ENCODE data around the gene LRRC38. TPM values are rescaled to one million over a fixed set of nuclear protein-coding genes. Genes with fewer than 3 reads are reported as not detected.

Gene LRRC38
- total RNA-seq, 1 experiment from 2014 or later: not detected

DNA sequence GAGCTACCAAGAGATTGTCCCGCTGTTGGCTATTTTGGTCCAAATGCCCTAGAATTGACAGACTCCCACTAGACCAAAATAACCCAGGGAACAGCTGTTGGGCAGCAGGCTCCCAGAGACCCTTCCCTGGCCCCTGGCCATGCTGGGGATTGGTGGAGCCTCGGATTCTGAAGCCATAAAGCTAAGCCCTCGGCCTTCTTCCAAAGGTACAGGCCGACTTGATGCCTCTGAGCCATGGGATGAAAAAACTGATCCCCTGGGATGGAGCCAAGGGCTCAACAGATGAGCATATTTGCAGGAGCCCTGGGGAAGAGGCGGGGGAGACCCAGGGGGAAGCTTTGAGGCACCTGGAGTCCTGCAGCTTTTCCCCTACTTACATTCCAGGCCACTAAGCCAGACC, 1.0 kb upstream of the LRRC38 start:
- H3K27ac ChIP-seq (ENCODE audit: low read depth, low read length): no peak overlapping the region
- no peaks in the 10 kb centered on the region for H3K36me3 ChIP-seq (ENCODE audit: control insufficient read depth in 1 of 2, insufficient read depth in 2 of 2, low read length in 2 of 2)
- DNase-seq (ENCODE audit: low read depth, low spot score) (no peak), ATAC-seq (no peak)
- ChIA-PET POLR2A (no interaction called here), CTCF (no interaction called here), RAD21 (ENCODE audit: low non-redundant PET in 1 of 2, low total read pairs in 2 of 2, uncharacterized antibody in 2 of 2, unreplicated experiment in 2 of 2) (no interaction called here)
- intact Hi-C loops (cut with micrococcal nuclease): no loop called here
- no peaks in the 10 kb centered on the region for H3K9me3 ChIP-seq (ENCODE audit: control insufficient read depth in 1 of 2, insufficient read depth in 1 of 2, low read depth in 1 of 2, low read length in 2 of 2)
- H3K4me1 ChIP-seq (ENCODE audit: control insufficient read depth in 1 of 2, insufficient read depth in 2 of 2, low read length in 2 of 2): no peaks in the 10 kb centered on the region
- no TSS peak for BruUV-seq (replicated peaks)
- peaks cover 17% of the 10 kb centered on the region; the same call in 1 of the 2 replicates for H3K27me3 ChIP-seq (ENCODE audit: insufficient read depth, low read length)
- H4K20me1 ChIP-seq (ENCODE audit: insufficient read depth): no peaks in the 10 kb centered on the region
- H3K4me3 ChIP-seq (replicated peaks in 1 of 2; ENCODE audit: low read depth in 1 of 2, low read length in 2 of 2): no peak overlapping the region
- H3K4me2 ChIP-seq (ENCODE audit: low read length): no peak overlapping the region
- H3K9ac ChIP-seq (ENCODE audit: low read length): no peak overlapping the region
- H2AFZ ChIP-seq (ENCODE audit: low read depth, low read length, poor library complexity, severe bottlenecking): no peak overlapping the region
- H3K9me2 ChIP-seq (ENCODE audit: insufficient read depth): no peaks in the 10 kb centered on the region
- H3K79me2 ChIP-seq (ENCODE audit: insufficient read depth, low read length): no peaks in the 10 kb centered on the region
- TF ChIP-seq EZH2phosphoT487 (IDR thresholded peaks at IDR 0.05; ENCODE audit: borderline replicate concordance) (no peak), ZNF274 (IDR thresholded peaks at IDR 0.05; ENCODE audit: low read depth, low read length) (no peak), RAD21 (IDR thresholded peaks at IDR 0.05; ENCODE audit: low read depth) (no peak), ELF1 (IDR thresholded peaks at IDR 0.05; ENCODE audit: borderline replicate concordance, low read depth) (no peak), ZFX (IDR thresholded peaks at IDR 0.05) (no peak), CBX3 (IDR thresholded peaks at IDR 0.05; ENCODE audit: low read depth) (no peak), EGR1 (IDR thresholded peaks at IDR 0.05; ENCODE audit: low read depth) (no peak), SRF (IDR thresholded peaks at IDR 0.05; ENCODE audit: low read depth) (no peak), SIN3A (IDR thresholded peaks at IDR 0.05; ENCODE audit: low read depth) (no peak), SP1 (IDR thresholded peaks at IDR 0.05; ENCODE audit: low read depth) (no peak), FOSL1 (IDR thresholded peaks at IDR 0.05; ENCODE audit: low read depth) (no peak), TCF7L2 (IDR thresholded peaks at IDR 0.05; ENCODE audit: borderline replicate concordance, extremely low read depth, insufficient read depth, insufficient read length) (no peak), CEBPB (IDR thresholded peaks at IDR 0.05; ENCODE audit: low read depth) (no peak), JUND (IDR thresholded peaks at IDR 0.05) (no peak), POLR2AphosphoS5 (IDR thresholded peaks at IDR 0.05; ENCODE audit: low read depth, low read length) (no peak)
- TF ChIP-seq, protein P1, sequence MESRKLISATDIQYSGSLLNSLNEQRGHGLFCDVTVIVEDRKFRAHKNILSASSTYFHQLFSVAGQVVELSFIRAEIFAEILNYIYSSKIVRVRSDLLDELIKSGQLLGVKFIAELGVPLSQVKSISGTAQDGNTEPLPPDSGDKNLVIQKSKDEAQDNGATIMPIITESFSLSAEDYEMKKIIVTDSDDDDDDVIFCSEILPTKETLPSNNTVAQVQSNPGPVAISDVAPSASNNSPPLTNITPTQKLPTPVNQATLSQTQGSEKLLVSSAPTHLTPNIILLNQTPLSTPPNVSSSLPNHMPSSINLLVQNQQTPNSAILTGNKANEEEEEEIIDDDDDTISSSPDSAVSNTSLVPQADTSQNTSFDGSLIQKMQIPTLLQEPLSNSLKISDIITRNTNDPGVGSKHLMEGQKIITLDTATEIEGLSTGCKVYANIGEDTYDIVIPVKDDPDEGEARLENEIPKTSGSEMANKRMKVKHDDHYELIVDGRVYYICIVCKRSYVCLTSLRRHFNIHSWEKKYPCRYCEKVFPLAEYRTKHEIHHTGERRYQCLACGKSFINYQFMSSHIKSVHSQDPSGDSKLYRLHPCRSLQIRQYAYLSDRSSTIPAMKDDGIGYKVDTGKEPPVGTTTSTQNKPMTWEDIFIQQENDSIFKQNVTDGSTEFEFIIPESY (IDR thresholded peaks at IDR 0.05; ENCODE audit: extremely low read depth, insufficient replicate concordance, low read length): no peak
- TF ChIP-seq, protein P2, sequence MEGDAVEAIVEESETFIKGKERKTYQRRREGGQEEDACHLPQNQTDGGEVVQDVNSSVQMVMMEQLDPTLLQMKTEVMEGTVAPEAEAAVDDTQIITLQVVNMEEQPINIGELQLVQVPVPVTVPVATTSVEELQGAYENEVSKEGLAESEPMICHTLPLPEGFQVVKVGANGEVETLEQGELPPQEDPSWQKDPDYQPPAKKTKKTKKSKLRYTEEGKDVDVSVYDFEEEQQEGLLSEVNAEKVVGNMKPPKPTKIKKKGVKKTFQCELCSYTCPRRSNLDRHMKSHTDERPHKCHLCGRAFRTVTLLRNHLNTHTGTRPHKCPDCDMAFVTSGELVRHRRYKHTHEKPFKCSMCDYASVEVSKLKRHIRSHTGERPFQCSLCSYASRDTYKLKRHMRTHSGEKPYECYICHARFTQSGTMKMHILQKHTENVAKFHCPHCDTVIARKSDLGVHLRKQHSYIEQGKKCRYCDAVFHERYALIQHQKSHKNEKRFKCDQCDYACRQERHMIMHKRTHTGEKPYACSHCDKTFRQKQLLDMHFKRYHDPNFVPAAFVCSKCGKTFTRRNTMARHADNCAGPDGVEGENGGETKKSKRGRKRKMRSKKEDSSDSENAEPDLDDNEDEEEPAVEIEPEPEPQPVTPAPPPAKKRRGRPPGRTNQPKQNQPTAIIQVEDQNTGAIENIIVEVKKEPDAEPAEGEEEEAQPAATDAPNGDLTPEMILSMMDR (IDR thresholded peaks at IDR 0.05 in 2 of 3, conservative IDR thresholded peaks at IDR 0.05 in 1 of 3; ENCODE audit: borderline replicate concordance in 1 of 3, insufficient read depth in 1 of 3, low read depth in 2 of 3, low read length in 2 of 3): no peak
- TF ChIP-seq, protein P3, sequence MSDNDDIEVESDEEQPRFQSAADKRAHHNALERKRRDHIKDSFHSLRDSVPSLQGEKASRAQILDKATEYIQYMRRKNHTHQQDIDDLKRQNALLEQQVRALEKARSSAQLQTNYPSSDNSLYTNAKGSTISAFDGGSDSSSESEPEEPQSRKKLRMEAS (IDR thresholded peaks at IDR 0.05): no peak
- TF ChIP-seq, protein P4, sequence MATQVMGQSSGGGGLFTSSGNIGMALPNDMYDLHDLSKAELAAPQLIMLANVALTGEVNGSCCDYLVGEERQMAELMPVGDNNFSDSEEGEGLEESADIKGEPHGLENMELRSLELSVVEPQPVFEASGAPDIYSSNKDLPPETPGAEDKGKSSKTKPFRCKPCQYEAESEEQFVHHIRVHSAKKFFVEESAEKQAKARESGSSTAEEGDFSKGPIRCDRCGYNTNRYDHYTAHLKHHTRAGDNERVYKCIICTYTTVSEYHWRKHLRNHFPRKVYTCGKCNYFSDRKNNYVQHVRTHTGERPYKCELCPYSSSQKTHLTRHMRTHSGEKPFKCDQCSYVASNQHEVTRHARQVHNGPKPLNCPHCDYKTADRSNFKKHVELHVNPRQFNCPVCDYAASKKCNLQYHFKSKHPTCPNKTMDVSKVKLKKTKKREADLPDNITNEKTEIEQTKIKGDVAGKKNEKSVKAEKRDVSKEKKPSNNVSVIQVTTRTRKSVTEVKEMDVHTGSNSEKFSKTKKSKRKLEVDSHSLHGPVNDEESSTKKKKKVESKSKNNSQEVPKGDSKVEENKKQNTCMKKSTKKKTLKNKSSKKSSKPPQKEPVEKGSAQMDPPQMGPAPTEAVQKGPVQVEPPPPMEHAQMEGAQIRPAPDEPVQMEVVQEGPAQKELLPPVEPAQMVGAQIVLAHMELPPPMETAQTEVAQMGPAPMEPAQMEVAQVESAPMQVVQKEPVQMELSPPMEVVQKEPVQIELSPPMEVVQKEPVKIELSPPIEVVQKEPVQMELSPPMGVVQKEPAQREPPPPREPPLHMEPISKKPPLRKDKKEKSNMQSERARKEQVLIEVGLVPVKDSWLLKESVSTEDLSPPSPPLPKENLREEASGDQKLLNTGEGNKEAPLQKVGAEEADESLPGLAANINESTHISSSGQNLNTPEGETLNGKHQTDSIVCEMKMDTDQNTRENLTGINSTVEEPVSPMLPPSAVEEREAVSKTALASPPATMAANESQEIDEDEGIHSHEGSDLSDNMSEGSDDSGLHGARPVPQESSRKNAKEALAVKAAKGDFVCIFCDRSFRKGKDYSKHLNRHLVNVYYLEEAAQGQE (IDR thresholded peaks at IDR 0.05; ENCODE audit: low read depth): no peak
- TF ChIP-seq, protein P5, sequence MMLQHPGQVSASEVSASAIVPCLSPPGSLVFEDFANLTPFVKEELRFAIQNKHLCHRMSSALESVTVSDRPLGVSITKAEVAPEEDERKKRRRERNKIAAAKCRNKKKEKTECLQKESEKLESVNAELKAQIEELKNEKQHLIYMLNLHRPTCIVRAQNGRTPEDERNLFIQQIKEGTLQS (IDR thresholded peaks at IDR 0.05): no peak
